Glutamatergic neuron (in vitro differentiated cells): ENCODE data around the gene GLS2. TPM values are rescaled to one million over a fixed set of nuclear protein-coding genes. Genes with fewer than 3 reads are reported as not detected.

Source experiments
- DNase-seq: peaks from one replicate; pipeline ENCODE4 v3.0.0; 2022
- H3K27ac Mint-ChIP-seq: one replicate; pipeline ENCODE4 v1.8.0; 2020; ENCODE audit warnings: mild to moderate bottlenecking, mixed read lengths, inconsistent platforms; ENCODE audit not compliant: unreplicated experiment
- H3K27me3 Mint-ChIP-seq: one replicate; pipeline ENCODE4 v1.8.0; 2020; ENCODE audit warnings: mild to moderate bottlenecking, moderate library complexity, mixed read lengths, inconsistent platforms; ENCODE audit not compliant: unreplicated experiment
- H3K36me3 Mint-ChIP-seq: one replicate; pipeline ENCODE4 v1.8.0; 2020; ENCODE audit warnings: mild to moderate bottlenecking, mixed read lengths, inconsistent platforms; ENCODE audit not compliant: unreplicated experiment
- H3K4me1 Mint-ChIP-seq: one replicate; pipeline ENCODE4 v1.8.0; 2020; ENCODE audit warnings: mild to moderate bottlenecking, low read depth, mixed read lengths, inconsistent platforms; ENCODE audit not compliant: unreplicated experiment
- H3K4me3 Mint-ChIP-seq: one replicate; pipeline ENCODE4 v1.8.0; 2020; ENCODE audit warnings: mild to moderate bottlenecking, mixed read lengths, inconsistent platforms; ENCODE audit not compliant: unreplicated experiment
- H3K9me3 Mint-ChIP-seq: one replicate; pipeline ENCODE4 v1.8.0; 2020; ENCODE audit warnings: mild to moderate bottlenecking, moderate library complexity, mixed read lengths, inconsistent platforms; ENCODE audit not compliant: unreplicated experiment
- CTCF ChIP-seq: fragments of 200-600 bp; sonication (generic); IDR thresholded peaks from one replicate; pipeline ENCODE4 v1.5.0; 2021; ENCODE audit not compliant: partially characterized antibody, unreplicated experiment
- total RNA-seq: library from RNA; stranded (reverse); fragmentation: NEBNext Ultra II Directional; extraction: Animal tissue kit (Norgen Biotek cat#: 25700); gene quantifications from one replicate; pipeline ENCODE4 v1.2.1, GENCODE V29; 2021; ENCODE audit not compliant: unreplicated experiment

Gene GLS2
- total RNA-seq, 1 donor from 2014 or later, result 0.91 TPM

GRCh38 chr12:56437430-56438176 is 50.4 kb downstream of the GLS2 start:
- no peak overlapping the region for H3K4me3 Mint-ChIP-seq
- no peak for DNase-seq
- H3K36me3 Mint-ChIP-seq, result no peaks in the 10 kb centered on the region
- no peak overlapping the region for H3K27ac Mint-ChIP-seq
- TF ChIP-seq CTCF, result no peak
- H3K9me3 Mint-ChIP-seq, result peaks cover 3% of the 10 kb centered on the region
- peaks cover 1% of the 10 kb centered on the region for H3K4me1 Mint-ChIP-seq
- H3K27me3 Mint-ChIP-seq, result peaks cover 1% of the 10 kb centered on the region

GRCh38 chr12:56434828-56435227 is 53.1 kb downstream of the GLS2 start:
- Mint-ChIP-seq H3K4me1 (peaks cover 1% of the 10 kb centered on the region), H3K4me3 (no peak overlapping the region), H3K27me3 (peaks cover 2% of the 10 kb centered on the region), H3K36me3 (no peaks in the 10 kb centered on the region), H3K9me3 (peaks cover under 1% of the 10 kb centered on the region), H3K27ac (no peak overlapping the region)
- no peak for DNase-seq
- no peak for TF ChIP-seq CTCF

- Mint-ChIP-seq H3K4me3 (no peak overlapping the region), H3K27me3 (peaks cover 4% of the 10 kb centered on the region), H3K4me1 (no peaks in the 10 kb centered on the region), H3K27ac (no peak overlapping the region), H3K9me3 (peaks cover 3% of the 10 kb centered on the region), H3K36me3 (no peaks in the 10 kb centered on the region)
- no peak for TF ChIP-seq CTCF
- no peak for DNase-seq
Observed at GRCh38 chr12:56431850-56432249, 56.1 kb downstream of the GLS2 start.

- peaks cover 3% of the 10 kb centered on the region for H3K9me3 Mint-ChIP-seq
- H3K4me1 Mint-ChIP-seq, result no peaks in the 10 kb centered on the region
- no peak for TF ChIP-seq CTCF
- H3K27ac Mint-ChIP-seq, result no peak overlapping the region
- no peak overlapping the region for H3K4me3 Mint-ChIP-seq
- no peak for DNase-seq
- H3K36me3 Mint-ChIP-seq, result no peaks in the 10 kb centered on the region
- H3K27me3 Mint-ChIP-seq, result peaks cover 4% of the 10 kb centered on the region
Observed at GRCh38 chr12:56431288-56431687, 56.7 kb downstream of the GLS2 start.

GRCh38 chr12:56425940-56426438 is 62.0 kb downstream of the GLS2 start:
- Mint-ChIP-seq H3K9me3 (peaks cover 3% of the 10 kb centered on the region), H3K27me3 (peaks cover 2% of the 10 kb centered on the region), H3K4me3 (no peak overlapping the region), H3K4me1 (no peaks in the 10 kb centered on the region), H3K27ac (no peak overlapping the region), H3K36me3 (no peaks in the 10 kb centered on the region)
- no peak for DNase-seq
- TF ChIP-seq CTCF, result no peak
